ENCODE measurements around the gene GPRIN3.

Gene GPRIN3

GRCh38 chr4:89249313-89249712 lies 58.3 kb downstream of the GPRIN3 start:
- H3K4me3 ChIP-seq (ENCODE audit: low read length): no peak overlapping the region
- no peak for TF ChIP-seq ZNF274 (IDR thresholded peaks at IDR 0.05; ENCODE audit: low read depth, low read length)

- no peak overlapping the region for H3K4me3 ChIP-seq (ENCODE audit: low read length)
- TF ChIP-seq ZNF274 (IDR thresholded peaks at IDR 0.05; ENCODE audit: low read depth, low read length): no peak
These were observed 58.7 kb downstream of the GPRIN3 start for GRCh38 chr4:89248879-89249281.

DNA sequence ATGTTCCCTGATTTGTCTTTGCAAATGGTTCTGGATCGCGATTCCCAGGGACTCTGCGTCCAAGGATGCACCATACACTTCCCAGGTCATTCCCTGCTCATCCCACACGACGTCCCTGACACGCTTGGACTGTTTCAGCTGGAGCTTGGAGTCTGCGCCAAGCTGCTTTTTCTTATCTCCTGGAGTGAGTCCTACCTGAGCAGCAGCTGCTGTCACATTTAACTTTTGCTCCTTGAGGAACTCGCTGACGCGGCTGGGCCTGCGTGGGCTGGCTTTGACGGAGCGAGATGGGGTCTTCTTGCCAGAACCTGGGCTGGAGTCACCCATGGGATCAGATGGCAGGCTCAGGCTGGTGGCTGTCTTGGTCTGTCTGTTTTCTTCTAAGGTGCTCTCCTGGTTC lies 59.6 kb downstream of the GPRIN3 start:
- no peak for TF ChIP-seq ZNF274 (IDR thresholded peaks at IDR 0.05; ENCODE audit: low read depth, low read length)

DNA sequence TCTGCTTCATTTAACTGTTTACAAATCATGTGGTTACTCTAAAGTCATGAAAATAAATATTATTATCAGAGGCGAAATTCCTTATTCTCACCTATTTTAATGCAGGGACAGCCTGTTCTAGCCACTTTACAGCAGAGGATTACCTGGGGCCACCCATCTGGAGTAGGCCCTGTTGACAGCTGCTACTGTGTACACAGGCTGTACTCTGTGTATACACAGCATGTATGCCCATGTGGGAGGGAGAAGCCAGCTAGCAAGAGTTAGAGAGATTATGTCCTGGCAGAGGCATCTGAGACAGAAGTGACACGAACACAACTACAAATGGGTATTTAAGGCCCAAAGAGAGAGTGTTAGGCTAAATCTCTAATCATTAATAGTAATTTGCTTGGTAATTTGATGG lies 62.1 kb downstream of the GPRIN3 start:
- TF ChIP-seq ZNF274 (IDR thresholded peaks at IDR 0.05; ENCODE audit: low read depth, low read length): no peak
- no peak overlapping the region for H3K4me3 ChIP-seq (ENCODE audit: low read length)

More for the DNA sequence above, 59.6 kb downstream of the GPRIN3 start:
- no peak overlapping the region for H3K4me3 ChIP-seq (ENCODE audit: low read length)

GRCh38 chr4:89243733-89244252 lies 63.8 kb downstream of the GPRIN3 start:
- H3K4me3 ChIP-seq (ENCODE audit: low read length): no peak overlapping the region
- no peak for TF ChIP-seq ZNF274 (IDR thresholded peaks at IDR 0.05; ENCODE audit: low read depth, low read length)

GRCh38 chr4:89242864-89243732 lies 64.5 kb downstream of the GPRIN3 start:
- no peak for TF ChIP-seq ZNF274 (IDR thresholded peaks at IDR 0.05; ENCODE audit: low read depth, low read length)

GRCh38 chr4:89242216-89242615 lies 65.4 kb downstream of the GPRIN3 start:
- no peak overlapping the region for H3K4me3 ChIP-seq (ENCODE audit: low read length)
- no peak for TF ChIP-seq ZNF274 (IDR thresholded peaks at IDR 0.05; ENCODE audit: low read depth, low read length)

More at GRCh38 chr4:89242864-89243732, 64.5 kb downstream of the GPRIN3 start:
- H3K4me3 ChIP-seq (ENCODE audit: low read length): no peak overlapping the region

DNA sequence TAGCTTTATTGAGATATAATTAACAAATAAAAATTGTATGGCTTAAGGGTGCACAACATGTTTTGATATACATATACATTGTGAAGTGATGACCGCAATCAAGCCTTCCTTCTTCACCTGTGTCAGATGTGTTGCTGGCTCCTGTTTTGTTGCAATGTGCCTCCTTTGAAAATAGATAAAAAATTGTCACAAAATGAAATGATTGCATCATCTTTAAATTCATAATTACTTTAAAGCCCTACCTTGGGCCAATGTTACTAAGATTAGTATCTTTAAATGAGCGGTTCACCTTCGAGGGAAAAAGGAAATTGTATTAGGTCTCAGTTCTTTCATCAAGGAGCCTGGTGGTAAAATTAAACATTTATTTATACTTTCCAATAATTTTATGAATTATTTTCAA lies 77.3 kb downstream of the GPRIN3 start:
- no peak for TF ChIP-seq ZNF274 (IDR thresholded peaks at IDR 0.05; ENCODE audit: low read depth, low read length)

GRCh38 chr4:89226665-89227574 lies 80.7 kb downstream of the GPRIN3 start:
- TF ChIP-seq ZNF274 (IDR thresholded peaks at IDR 0.05; ENCODE audit: low read depth, low read length): no peak

More for the DNA sequence above, 77.3 kb downstream of the GPRIN3 start:
- H3K4me3 ChIP-seq (ENCODE audit: low read length): no peak overlapping the region

GRCh38 chr4:89222170-89222569 lies 85.4 kb downstream of the GPRIN3 start:
- no peak overlapping the region for H3K4me3 ChIP-seq (ENCODE audit: low read length)
- no peak for TF ChIP-seq ZNF274 (IDR thresholded peaks at IDR 0.05; ENCODE audit: low read depth, low read length)

More at GRCh38 chr4:89226665-89227574, 80.7 kb downstream of the GPRIN3 start:
- no peak overlapping the region for H3K4me3 ChIP-seq (ENCODE audit: low read length)

DNA sequence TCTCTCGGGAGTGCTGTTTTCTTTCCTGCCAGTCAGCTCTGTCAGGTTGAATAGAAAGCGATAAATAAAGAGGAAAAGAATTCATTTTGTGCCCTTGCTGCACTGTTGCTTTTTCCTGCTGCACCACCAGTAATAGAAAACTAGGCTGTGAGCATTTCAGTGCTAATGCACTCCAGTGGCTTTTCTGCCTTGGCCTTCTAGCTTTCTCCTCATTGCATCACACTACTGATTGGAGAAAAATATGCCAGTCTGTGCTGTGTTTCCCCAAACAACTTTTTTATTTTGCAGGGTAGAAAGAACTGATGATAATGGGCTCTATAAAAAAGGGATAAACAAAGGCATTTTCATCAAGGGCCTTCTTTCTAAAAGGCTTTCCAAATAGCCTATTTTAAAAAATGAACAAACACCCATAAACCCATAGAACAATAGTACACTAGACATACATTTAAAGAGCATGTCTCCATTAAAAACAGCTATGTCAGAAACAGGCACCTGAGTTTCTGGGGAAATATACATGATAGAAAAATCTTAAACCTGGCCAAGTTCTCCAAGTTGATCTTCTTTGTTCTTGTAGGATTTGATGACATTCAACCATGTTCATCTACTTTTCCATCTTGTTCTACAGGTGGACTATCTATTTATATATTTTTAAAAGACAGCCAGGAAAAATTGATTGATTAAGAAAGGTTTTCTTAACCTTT lies 86.3 kb downstream of the GPRIN3 start:
- no peak overlapping the region for H3K4me3 ChIP-seq (ENCODE audit: low read length)
- no peak for TF ChIP-seq ZNF274 (IDR thresholded peaks at IDR 0.05; ENCODE audit: low read depth, low read length)

- H3K4me3 ChIP-seq (ENCODE audit: low read length): no peak overlapping the region
- no peak for TF ChIP-seq ZNF274 (IDR thresholded peaks at IDR 0.05; ENCODE audit: low read depth, low read length)
These were observed 89.0 kb downstream of the GPRIN3 start for GRCh38 chr4:89218587-89218986.

- H3K4me3 ChIP-seq (ENCODE audit: low read length): no peak overlapping the region
- TF ChIP-seq ZNF274 (IDR thresholded peaks at IDR 0.05; ENCODE audit: low read depth, low read length): no peak
These were observed 90.0 kb downstream of the GPRIN3 start for GRCh38 chr4:89217604-89218003.

DNA sequence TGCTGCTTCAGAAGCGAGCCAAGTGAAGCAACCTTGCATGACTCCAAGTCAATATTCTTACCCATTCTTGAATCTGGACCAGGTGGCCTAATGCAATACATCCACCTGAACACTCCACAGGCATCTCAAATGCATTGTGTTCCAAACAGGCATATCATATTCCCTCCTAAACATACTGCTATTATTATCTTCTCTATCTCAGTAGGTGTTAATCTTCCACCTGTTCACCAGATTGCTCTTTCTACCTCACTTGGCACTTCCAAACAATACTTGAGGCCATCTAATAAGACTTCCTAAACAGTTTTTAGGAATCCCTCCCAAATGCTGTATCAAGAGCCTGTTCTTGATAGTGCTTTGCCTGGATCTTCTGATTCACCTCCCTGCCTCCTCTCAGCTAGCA lies 90.7 kb downstream of the GPRIN3 start:
- H3K4me3 ChIP-seq (ENCODE audit: low read length): no peak overlapping the region
- no peak for TF ChIP-seq ZNF274 (IDR thresholded peaks at IDR 0.05; ENCODE audit: low read depth, low read length)

Measured in GM08714 (cell line).